HG02970 (cell line): ENCODE results near the gene CFAP299.
"Not testable (repeated sequence)": the region's sequence is repeated elsewhere in the genome, so short reads cannot be mapped to it uniquely, and the experiment has no call there.

ENCODE experiments used
- ATAC-seq: cut with Tn5 transposase; IDR thresholded peaks from one replicate; pipeline ENCODE4 v1.9.1; 2021; ENCODE audit warnings: mild to moderate bottlenecking, moderate library complexity, moderate number of reproducible peaks; ENCODE audit not compliant: unreplicated experiment, low FRiP score

The CFAP299 gene

GRCh38 chr4:80335554-80336358, at the start of gene CFAP299:
Gene CFAP299 (plus strand): TSS chr4:80335730.
- ATAC-seq, result peak; percentile 88

GRCh38 chr4:80286451-80286850, 49.1 kb upstream of the CFAP299 start:
- ATAC-seq, result no peak

GRCh38 chr4:80290665-80291064, 44.9 kb upstream of the CFAP299 start:
- ATAC-seq, result not testable (repeated sequence)

GRCh38 chr4:80294206-80294605, 41.3 kb upstream of the CFAP299 start:
- ATAC-seq, result no peak

DNA sequence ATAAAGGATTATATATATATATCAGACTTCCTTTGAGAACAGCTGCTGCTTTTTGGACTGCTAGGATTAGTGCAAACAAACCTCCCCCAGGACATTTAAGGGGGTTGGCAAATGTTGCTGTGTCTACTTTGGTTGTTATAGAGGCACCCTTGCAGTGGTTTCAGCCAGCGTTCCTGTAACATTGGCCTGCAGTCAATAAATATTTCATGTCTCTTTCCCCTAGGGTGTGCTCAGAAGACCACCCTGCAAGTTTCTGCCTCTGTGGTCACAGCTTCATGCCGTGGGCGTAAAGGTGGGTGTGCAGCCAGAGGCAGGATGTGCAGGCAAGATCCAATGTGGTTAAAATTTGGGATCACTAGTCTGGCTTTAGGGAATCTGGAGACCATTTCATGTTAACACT, 40.2 kb upstream of the CFAP299 start:
- no peak for ATAC-seq

DNA sequence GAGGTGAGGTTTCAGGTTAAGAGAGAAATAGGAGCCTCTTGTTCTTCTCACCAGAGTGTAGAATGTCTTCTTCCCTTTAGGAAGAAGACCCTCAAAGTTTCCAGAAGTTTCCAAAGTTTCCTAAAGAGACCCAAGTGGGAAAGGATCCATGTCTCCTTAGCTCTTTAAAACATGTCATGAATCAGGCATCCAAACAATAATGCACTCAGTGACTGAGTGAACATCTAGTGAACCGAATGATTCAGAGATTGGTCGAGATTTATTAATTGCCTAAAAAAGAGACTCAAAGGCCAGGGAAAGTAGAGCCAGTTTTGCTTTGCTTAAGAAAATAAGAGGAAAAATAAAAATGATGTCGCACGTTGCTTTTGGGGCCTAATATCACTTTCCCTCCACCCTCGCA, 39.7 kb upstream of the CFAP299 start:
- no peak for ATAC-seq

DNA sequence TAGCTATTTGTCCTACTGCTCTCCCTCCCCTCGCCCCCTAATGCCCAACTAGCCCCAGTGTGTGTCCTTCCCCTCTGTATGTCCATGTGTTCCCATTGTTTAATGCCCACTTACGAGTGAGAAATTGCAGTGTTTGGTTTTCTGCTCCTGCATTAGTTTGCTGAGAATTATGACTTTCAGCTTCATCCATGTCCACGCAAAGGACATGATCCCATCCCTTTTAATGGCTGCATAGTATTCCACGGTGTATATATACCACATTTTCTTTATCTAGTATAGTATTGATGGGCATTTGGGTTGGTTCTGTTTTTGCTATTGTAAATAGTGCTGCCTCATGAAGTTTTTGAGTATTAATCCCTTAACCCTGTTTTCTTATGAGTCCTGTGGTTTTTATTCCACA, 33.6 kb upstream of the CFAP299 start:
- no peak for ATAC-seq

DNA sequence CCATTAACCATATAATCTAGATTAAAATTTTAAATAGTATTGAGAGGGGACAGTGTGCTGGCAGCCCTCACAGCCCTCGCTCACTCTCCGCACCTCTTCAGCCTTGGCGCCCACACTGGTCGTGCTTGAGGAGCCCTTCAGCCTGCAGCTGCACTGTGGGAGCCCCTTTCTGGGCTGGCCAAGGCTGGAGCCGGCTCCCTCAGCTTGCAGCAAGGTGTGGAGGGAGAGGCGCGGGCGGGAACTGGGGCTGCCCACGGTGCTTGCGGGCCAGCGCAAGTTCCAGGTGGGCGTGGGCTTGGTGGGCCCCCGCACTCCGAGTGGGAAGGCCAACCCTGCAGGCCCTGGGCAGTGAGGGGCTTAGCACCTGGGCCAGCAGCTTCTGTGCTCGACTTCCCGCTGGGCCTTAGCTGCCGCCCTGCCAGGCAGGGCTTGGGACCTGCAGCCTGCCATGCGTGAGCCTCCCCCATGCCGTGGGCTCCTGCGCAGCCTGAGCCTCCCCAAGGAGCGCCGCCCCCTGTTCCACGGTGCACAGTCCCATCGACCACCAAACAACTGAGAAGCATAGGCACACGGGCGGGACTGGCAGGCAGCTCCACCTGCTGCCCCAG, 32.8 kb upstream of the CFAP299 start:
- ATAC-seq, result no peak

DNA sequence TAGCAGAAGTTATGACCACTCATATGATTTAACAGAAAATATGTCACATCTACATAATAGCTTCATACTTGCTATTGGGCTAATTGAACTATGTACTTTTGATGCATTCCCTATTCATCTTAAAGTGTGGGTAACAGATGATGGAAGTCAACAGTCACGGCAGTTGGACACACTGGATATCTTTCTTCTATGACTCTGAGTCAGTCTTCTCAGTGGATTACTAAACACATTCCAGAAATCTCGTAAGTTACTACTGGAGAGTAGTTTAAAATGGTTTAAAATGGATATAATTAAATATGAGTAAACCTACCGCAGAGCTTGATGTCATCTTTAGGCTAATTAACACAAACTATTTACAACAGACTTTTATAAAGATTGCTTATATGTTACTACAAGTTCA, 30.1 kb upstream of the CFAP299 start:
- no peak for ATAC-seq

GRCh38 chr4:80306260-80306659, 29.3 kb upstream of the CFAP299 start:
- ATAC-seq, result no peak

- no peak for ATAC-seq
These were observed 28.3 kb upstream of the CFAP299 start for GRCh38 chr4:80307183-80307735.

- ATAC-seq, result no peak
These were observed 27.6 kb upstream of the CFAP299 start for GRCh38 chr4:80307774-80308465.

DNA sequence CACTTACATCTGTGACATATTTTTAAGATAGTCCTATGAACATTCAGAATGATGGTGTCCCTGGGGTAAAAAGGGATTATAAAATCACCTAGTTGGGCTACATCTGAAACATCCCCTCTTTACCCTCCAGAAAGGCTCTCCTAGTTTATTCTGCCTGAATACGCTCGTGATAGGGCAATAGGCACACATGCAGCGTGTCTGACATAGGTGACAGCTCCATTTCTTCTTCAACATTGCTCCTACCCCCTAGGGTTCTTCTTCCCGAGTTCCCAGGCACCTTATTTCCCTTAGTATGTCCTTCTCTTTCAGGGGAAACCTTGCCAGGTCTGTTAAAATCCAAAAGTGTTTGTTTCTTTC, 27.1 kb upstream of the CFAP299 start:
- no peak for ATAC-seq

- no peak for ATAC-seq
These were observed 26.1 kb upstream of the CFAP299 start for GRCh38 chr4:80309294-80310004.

DNA sequence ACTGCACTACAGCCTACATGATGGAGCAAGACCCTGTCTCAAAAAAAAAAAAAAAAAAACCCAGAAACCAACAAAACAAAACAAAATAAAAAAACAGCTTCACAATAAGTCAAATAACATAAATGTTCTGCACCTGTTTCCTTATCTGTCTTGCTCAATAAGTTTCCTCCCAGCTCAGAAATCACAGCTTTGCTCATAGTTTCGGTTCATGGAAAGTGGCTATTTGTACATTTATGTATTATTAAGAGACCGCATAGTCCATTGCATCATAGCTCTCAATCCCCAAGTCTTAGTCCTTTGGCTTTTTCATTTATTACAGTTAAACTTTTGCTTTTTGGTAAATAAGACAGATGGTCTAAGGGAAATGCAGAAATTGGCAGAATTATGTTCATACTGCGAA, 24.4 kb upstream of the CFAP299 start:
- no peak for ATAC-seq

DNA sequence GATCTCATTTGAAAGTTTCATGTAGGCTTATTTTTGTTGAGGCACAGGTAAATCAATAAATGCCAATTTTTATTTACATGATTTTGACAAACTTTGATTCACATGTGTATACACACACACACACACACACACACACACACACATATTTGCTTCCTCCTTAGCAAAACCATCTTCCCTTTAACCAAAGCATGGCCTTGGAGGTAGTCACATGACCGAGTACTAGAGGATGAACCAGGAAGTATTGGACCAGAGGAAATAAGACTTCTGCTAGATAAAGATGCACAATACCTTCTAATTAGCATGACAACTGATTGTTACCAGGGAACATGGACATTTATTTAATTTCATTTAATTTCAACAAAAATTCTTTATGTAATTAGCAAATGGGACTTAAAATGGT, 23.4 kb upstream of the CFAP299 start:
- no peak for ATAC-seq

- no peak for ATAC-seq
These were observed 21.9 kb upstream of the CFAP299 start for GRCh38 chr4:80313627-80314026.

DNA sequence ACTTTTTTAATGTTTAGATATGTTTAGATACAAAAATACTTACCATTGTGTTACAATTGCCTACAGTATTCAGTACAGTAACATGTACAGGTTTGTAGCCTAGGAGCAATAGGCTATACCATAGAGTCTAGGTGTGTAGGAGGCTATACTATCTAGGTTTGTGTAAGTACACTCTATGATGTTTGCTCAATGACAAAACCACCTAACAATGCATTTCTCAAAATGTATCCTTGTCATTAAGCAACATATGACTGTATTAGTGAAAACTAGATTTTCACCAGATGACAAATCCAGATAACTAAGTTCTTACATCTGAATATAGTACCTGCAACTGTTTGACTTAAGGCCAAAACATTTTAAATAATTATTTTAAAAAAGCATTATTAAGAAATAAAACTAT, 19.7 kb upstream of the CFAP299 start:
- not testable (repeated sequence) for ATAC-seq

DNA sequence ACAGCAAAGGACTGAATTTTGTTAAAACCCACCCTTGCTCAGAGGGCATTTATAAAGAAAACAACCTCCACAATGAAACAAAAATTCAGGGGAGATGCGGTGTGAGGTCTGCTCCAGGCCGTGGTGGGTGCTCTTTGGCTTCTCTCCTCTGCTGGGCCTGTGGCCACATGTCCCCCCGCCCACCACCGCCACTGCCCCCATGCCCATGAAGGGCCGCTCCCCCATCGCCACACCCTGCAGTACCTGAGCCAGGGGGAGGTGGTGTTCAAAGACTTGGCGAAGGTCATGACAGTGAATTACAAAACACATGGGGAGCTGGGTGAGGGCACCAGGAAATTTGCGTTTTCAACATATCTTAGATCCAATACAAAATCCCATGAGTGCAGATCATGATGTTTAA, 14.2 kb upstream of the CFAP299 start:
- no peak for ATAC-seq

GRCh38 chr4:80321776-80322175, 13.8 kb upstream of the CFAP299 start:
- ATAC-seq, result no peak

- ATAC-seq, result no peak
These were observed 12.8 kb upstream of the CFAP299 start for GRCh38 chr4:80322716-80323115.
